ENCODE results near the gene BORA. TPM values are rescaled to one million over a fixed set of nuclear protein-coding genes. Genes with fewer than 3 reads are reported as not detected.

BORA gene
- total and polyA plus RNA-seq, 7 donors: 0.34 to 5.6 (median 1.1) TPM

- TF ChIP-seq CTCF (IDR thresholded peaks at IDR 0.05): no peak
- Histone ChIP-seq H3K36me3 (ENCODE audit: insufficient read depth in 1 of 2, low read depth in 1 of 2) (peaks cover under 1 to 4% of the 10 kb centered on the region in 2 donors), H3K27me3 (ENCODE audit: insufficient read depth in 3 of 3, low read length in 2 of 3) (no peaks in the 10 kb centered on the region), H3K9me3 (no peaks in the 10 kb centered on the region), H3K4me1 (peaks cover 16% of the 10 kb centered on the region), H3K4me3 (peak overlapping the region; percentile 97), H3K27ac (peak overlapping the region; percentile 75)
- DNase-seq (no peak), ATAC-seq (no peak)
- intact Hi-C loops (cut with DNase I): loop anchor here in 1 of 2 donors (5.0 kb wide), 1 partner anchor 54 kb away; the partner anchor contains the start of genes DIS3 and PIBF1
- WGBS, 3 donors: 3 to 5% (median 4%) methylated on average over 3 of the region's 3 CpGs
Measured at GRCh38 chr13:72728290-72728605, 525 bp downstream of the BORA start.

- DNase-seq (no peak), ATAC-seq (no peak)
- no peaks in the 10 kb centered on the region for H3K4me1 ChIP-seq
- intact Hi-C loops (cut with DNase I): no loop called here
- no peaks in the 10 kb centered on the region for H3K27me3 ChIP-seq (ENCODE audit: insufficient read depth in 3 of 3, low read length in 2 of 3)
- H3K27ac ChIP-seq: no peak overlapping the region
- peaks cover 2% of the 10 kb centered on the region in 2 donors for H3K36me3 ChIP-seq (ENCODE audit: insufficient read depth in 1 of 2, low read depth in 1 of 2)
- 87 to 96% (median 93%) methylated on average over 3 of the region's 3 CpGs for WGBS, 3 donors
- TF ChIP-seq CTCF (IDR thresholded peaks at IDR 0.05): no peak
- H3K4me3 ChIP-seq: no peak overlapping the region
- H3K9me3 ChIP-seq: no peaks in the 10 kb centered on the region
Measured at GRCh38 chr13:72737033-72737432, 9.3 kb downstream of the BORA start.

DNA sequence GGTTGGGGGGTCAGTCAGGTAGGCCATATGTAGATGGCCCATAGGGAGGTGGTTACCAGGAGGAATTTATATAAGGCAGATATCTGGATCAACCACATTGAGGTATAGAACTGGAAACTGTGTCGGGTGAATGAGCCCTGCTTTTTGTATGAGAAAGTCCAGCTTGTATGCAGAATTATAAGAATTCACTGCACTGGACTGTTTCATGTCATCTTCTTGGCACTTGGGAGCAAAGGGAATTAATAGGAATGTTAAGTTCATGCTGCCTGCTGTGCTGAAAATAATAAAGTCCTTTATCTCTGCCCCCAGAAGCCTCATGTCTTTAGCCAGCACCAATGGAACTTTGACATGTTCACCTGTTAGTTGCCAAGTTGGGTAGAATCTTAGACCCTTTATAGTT is 12.3 kb downstream of the BORA start:
- H3K4me1 ChIP-seq: no peaks in the 10 kb centered on the region
- H3K27ac ChIP-seq: no peak overlapping the region
- no peak overlapping the region for H3K4me3 ChIP-seq
- no peaks in the 10 kb centered on the region for H3K9me3 ChIP-seq
- no peaks in the 10 kb centered on the region for H3K27me3 ChIP-seq (ENCODE audit: insufficient read depth in 3 of 3, low read length in 2 of 3)
- H3K36me3 ChIP-seq (ENCODE audit: insufficient read depth in 1 of 2, low read depth in 1 of 2): peaks cover 0 to 12% of the 10 kb centered on the region in 2 donors
- intact Hi-C loops (cut with DNase I): no loop called here
- 62 to 87% (median 79%) methylated on average over 1 of the region's 1 CpG for WGBS, 3 donors
- ATAC-seq (no peak), DNase-seq (no peak)
- no peak for TF ChIP-seq CTCF (IDR thresholded peaks at IDR 0.05)

DNA sequence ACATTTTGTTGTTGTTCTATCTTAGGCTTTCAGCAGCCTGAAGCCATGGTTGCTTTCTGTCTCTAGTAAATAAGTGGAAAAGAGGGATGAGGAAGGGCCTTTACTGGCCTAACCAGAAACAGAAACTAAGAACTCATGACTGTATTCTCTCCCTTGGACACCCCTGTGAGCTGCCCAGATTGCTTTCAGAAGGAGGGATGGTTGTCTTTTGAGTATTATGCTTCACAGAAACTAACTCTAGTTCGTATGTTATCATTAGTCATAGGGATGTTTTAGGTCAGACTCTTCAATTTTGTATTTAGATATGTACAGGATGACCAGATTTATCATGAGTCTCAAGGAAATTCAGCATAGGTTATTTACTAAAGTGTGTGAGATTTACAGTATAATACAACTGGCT is 17.5 kb downstream of the BORA start:
- no peaks in the 10 kb centered on the region for H3K27me3 ChIP-seq (ENCODE audit: insufficient read depth in 3 of 3, low read length in 2 of 3)
- 74 to 90% (median 85%) methylated on average over 1 of the region's 1 CpG for WGBS, 3 donors
- TF ChIP-seq CTCF (IDR thresholded peaks at IDR 0.05): no peak
- ATAC-seq: no peak
- H3K36me3 ChIP-seq (ENCODE audit: insufficient read depth in 1 of 2, low read depth in 1 of 2): peaks cover 4 to 44% of the 10 kb centered on the region in 2 donors
- no peak overlapping the region for H3K27ac ChIP-seq
- H3K4me3 ChIP-seq: no peak overlapping the region
- H3K9me3 ChIP-seq: no peaks in the 10 kb centered on the region
- no peaks in the 10 kb centered on the region for H3K4me1 ChIP-seq
- intact Hi-C loops (cut with DNase I): no loop called here
- DNase-seq: no peak

DNA sequence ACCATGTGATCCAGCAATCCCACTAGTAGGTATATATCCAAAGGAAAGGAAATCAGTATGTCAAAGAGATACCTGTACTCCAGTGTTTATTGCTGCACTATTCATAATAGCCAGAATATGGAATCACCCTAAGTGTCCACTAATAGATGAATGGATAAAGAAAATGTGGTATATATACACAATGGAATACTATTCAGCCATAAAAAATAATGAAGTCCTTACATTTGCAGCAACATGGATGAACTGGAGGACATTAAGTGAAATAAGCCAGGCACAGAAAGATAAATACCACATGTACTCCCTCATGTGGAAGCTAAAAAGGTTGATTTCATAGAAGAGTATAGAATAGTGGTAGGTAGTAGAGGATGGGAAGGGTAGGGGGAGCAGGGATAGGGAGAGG is 23.5 kb downstream of the BORA start:
- H3K27ac ChIP-seq: no peak overlapping the region
- intact Hi-C loops (cut with DNase I): no loop called here
- H3K4me3 ChIP-seq: no peak overlapping the region
- no peak for ATAC-seq
- no peaks in the 10 kb centered on the region for H3K4me1 ChIP-seq
- no peaks in the 10 kb centered on the region for H3K27me3 ChIP-seq (ENCODE audit: insufficient read depth in 3 of 3, low read length in 2 of 3)
- TF ChIP-seq CTCF (IDR thresholded peaks at IDR 0.05): no peak
- peaks cover 6 to 73% of the 10 kb centered on the region in 2 donors for H3K36me3 ChIP-seq (ENCODE audit: insufficient read depth in 1 of 2, low read depth in 1 of 2)
- peaks cover 8% of the 10 kb centered on the region for H3K9me3 ChIP-seq
- no peak for DNase-seq
